Cortex of kidney (tissue), 1 donor: ENCODE measurements around the gene WWC2.
"Not testable (repeated sequence)": the region's sequence is repeated elsewhere in the genome, so short reads cannot be mapped to it uniquely, and the experiment has no call there.

Experiments used
- DNase-seq: peaks from one replicate; lab custom pipeline; 2025; lab: John Stamatoyannopoulos, UW

The WWC2 gene

DNA sequence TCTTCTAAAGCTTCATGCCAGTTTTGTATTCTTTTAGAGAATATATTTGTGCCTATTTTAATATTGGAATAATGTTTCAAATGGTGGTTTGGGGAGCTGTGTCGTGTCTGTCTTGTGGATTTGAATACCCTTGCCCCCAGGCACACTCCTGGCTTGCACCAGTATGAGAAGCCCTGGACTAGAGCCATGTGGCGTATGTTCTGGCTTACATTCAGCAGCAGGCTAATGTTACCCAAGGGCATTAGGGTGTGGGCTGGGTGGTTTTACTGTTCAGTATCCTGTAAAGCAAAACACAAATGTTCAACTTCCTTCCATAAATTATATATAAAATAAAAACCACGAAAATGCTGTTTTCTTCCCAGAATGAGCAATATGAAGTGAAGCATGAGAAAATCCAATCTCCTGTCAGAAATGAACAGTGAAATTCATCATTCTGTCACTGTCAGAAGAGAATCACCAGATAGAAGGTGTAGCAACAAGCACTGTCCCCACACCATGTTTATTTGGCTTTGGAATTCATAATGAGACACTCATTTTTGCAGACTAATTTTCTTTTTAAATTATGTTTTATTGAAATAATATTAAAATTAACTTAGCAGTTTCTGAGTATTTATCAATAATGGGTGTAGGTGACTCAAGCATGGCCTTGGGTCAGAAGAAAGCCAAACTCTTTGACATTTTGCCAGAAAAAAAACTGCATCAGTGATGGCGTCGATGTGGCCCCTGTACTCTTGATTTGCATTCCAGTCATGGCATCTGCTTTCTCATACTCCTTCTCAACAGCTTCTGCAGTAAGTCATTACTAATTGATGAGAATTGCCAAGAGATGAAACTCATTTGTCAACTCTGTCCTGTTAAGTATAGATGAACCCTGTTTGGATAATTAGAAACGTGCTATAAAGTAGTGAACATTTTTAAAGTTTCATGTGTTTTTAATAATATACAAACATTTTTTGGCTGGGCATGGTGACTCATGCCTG lies 43.8 kb downstream of the WWC2 start:
- DNase-seq: no peak

DNA sequence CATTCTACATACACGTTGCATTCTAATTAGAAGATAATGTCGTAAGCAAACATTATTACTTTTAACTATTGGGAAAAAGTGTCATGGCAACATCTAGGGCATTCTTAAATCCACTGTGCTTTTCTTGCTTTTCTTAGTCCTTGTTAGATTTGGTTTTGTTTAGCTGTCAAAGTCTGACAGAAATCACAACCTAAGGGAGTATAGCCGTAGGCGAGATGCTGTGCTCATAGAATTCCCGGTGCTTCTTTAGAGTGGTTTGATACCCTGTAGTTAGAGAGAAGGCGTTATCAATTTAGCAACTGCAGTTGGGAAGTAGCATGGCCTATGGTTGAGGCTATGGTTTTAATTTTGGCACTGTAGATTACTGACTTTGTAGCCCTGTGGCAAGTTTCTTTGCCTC lies 45.7 kb downstream of the WWC2 start:
- DNase-seq: no peak

DNA sequence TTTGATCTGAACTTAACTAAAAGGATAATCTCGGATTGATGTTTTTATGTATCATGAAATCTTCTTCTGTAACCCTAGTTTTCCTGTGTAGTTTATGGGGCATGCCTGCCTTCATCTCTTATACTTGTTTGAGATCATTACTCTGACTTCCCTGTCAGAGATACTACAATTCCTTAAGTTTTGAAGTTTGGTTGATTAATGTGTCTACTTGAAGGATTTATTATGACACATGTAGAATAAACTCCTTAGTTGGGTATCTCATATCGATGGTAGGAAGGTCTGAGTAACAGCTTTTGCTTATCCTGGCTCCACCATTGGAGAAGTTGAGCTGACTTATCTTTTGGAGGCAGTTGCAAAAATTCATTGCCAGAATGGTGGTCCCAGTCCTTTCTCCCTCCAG lies 46.7 kb downstream of the WWC2 start:
- DNase-seq: no peak

DNA sequence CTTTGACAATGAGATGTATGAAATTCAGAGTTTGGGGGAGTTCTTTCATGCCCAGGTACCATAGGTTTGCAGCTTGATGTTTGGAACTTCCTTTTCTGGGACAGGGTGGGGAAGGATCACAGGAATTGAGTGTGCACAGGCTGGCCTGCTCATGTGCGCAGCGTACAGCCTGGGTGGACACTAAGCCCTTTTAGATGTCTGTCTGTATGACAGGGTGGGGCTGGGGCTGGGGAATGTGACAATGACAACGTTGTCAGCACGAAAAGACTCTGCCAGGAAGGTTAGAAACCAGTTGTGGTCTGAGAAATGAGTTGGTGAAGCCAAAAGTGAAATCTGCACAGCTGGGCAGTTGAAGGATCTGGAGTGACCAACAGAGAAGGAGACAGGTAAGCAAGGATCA lies 47.4 kb downstream of the WWC2 start:
- DNase-seq: no peak

GRCh38 chr4:183147196-183147595 lies 48.1 kb downstream of the WWC2 start:
- no peak for DNase-seq

- no peak for DNase-seq
Measured at GRCh38 chr4:183147983-183148382, 48.9 kb downstream of the WWC2 start.

- DNase-seq: no peak
Measured at GRCh38 chr4:183149616-183150539, 50.8 kb downstream of the WWC2 start.

GRCh38 chr4:183150664-183151063 lies 51.6 kb downstream of the WWC2 start:
- DNase-seq: not testable (repeated sequence)

DNA sequence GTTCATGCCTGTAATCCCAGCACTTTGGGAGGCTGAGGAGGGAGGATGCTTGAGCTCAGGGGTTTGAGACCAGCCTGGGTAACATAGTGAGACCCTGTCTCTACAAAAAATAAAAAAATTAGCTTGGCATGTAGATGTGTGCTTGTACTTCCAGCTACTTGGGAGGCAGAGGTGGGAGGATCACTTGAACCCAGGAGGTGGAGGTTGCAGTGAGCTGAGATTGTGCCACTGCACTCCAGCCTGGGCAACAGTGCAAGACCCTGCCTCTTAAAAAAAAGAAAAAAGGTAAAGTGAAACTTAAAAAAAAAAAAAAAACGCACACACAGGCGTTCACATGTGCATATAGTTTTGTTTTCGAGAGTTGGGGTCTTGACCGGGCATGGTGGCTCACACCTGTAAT lies 53.2 kb downstream of the WWC2 start:
- DNase-seq: not testable (repeated sequence)

DNA sequence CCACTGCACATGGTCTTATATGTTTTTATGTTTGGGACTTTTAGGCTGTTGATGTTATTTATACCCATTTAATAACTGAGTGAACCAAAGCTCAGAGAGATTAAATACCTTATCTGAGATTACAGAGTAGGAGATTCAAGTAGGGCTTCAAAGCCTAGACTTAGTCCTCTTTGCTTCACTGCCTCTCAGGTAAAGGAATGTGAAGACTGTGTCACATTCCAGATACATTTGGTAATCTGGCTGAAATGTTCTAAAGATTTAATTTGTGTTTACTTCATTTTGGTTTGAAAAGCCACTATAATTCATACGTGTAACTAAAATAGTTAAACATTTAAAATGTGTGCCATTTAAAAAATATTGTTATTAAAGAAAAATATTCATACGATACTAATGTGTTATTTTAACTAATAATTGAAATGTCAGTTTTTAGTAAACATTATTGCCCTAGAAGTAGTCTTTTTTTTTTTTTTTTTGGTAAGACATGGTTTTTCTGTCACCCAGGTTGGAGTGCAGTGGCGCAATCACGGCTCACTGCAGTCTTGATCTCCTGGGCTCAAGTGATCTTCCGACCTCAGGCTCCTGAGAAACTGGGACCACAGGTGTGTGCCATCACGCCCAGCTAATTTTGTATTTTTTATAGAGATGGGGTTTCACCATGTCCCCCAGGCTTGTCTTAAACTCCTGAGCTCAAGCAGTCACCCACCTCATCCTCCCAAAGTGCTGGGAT lies 54.3 kb downstream of the WWC2 start:
- no peak for DNase-seq

DNA sequence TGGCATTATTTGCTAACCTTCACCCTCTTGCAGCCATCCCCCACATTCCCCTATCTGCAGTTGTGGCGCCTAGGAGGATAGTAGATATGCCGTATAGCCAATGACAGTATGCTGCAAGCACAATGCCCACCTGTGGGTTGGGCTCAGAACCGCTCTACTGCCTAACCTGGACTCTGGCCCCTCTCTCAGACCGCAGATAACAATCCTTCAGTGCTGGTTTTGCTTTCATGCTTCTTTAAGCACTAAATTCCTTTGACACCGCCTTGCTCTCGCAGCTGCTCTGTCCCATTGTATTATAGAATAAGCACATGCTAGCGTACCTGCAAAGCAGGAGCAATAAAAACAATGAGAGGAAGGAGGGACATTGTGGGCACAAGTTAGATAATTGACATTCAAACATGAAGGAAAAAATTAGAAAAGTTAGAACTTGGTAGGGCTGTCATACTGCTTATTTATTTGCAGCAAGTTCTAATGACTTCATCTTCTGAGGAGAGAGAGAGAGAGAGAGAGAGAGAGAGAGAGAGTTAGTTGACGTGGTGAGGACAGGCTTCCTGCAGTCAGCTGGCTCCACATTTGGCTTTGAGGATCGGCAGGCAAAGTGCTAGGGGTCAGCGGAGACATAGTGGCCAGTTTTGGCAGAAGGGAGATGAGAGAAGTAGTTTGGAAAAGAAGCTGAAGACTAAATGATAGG lies 55.8 kb downstream of the WWC2 start:
- no peak for DNase-seq

- no peak for DNase-seq
Measured at GRCh38 chr4:183155450-183156184, 56.6 kb downstream of the WWC2 start.

- DNase-seq: no peak
Measured at GRCh38 chr4:183157215-183157614, 58.2 kb downstream of the WWC2 start.

- no peak for DNase-seq
Measured at GRCh38 chr4:183158062-183158461, 59.0 kb downstream of the WWC2 start.

DNA sequence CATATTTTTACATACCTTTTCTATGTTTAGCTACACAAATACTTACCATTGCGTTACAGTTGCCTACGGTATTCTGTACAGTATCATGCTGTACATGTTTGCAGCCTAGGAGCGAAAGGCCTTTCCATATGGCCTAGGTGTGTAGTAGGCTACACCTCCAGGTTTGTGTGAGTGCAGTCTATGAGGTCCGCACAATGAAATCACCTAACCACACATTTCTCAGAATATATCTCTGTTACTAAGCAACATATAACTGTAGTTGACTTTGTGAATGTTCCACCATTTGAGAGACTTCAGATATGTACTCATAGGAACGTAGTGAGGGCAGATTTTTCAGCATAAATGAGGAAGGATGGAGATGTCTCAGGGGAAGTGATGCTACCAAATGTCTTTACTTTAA lies 62.6 kb downstream of the WWC2 start:
- no peak for DNase-seq

DNA sequence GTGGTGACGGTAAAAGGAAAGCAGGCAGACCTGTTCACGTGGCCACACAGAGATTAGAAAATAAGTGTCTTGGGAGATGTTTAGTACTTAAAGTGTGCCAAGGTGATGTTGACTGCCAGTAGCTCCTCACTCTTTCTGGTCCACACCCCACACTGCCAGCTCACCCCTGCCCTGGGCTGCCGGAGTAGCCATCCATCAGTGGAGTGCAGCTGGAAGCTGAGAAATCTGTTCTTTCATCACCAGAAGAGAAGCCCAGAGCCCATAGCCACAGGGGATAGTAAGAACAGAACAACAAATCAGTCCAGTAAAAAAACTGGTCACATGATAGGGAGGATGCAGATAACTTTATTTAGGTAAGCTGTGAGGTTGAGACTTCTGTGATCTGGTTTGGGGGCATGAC lies 64.1 kb downstream of the WWC2 start:
- DNase-seq: no peak

- DNase-seq: no peak
Measured at GRCh38 chr4:183164963-183165362, 65.9 kb downstream of the WWC2 start.

DNA sequence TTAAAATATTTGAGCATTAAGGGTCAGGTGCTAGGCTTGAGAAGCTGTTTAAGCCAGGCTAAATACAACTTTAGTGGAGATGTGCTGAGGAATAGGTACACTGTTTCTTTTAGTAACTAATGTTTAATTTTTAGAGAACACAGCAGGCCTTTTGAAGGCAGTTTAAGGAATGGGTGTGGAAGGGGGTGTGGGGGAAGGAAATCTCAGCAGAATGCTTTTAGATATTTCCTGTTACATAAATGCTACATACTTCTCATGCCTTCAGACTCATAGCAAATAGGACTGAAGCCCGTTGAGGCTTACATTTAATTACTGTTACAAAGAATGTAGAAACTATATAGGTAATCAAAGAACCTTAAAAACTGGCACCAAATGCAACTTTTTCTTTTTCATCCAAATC lies 66.3 kb downstream of the WWC2 start:
- DNase-seq: no peak

GRCh38 chr4:183170894-183171293 lies 71.8 kb downstream of the WWC2 start:
- no peak for DNase-seq

DNA sequence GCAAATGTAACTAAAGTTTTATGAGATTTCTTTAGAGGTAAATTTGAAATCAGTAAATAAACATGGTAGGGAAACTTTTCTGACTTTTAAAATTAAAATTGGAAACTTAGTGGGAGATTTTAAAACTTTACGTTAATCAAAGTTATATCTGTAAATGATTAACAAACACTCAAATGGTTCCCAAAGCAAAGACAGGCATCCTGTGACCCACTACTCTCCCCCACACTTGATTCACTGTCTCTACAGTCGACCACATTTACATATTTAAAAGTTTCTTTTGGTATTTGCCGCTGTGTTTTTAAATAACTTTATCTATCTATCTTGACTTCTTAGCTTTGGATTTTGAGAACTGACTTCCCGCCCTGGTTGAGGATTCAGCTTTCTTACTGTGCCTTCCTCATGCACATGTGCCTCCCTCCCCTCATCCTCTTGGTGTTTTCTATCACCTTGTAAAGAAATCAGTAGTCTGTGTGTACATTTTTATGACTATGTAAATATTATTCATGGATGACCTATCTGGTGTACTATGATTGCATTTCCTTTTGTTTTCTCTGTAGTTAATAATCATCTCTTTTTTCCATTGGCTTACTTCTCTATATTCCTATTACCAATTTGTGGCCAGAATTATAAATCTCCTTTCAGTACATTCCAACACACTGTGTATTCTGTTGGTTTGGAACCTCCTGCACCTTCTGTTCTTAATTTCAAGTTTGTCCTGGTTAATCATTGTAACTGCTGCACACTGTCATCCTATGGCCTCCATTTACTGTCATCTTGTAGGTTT lies 72.6 kb downstream of the WWC2 start:
- DNase-seq: no peak
